Effector CD8-positive, alpha-beta T cell (primary cell): ENCODE measurements around the gene CHRNA10.

ENCODE experiments used
- DNase-seq: peaks from one replicate; lab custom pipeline; 2025; lab: John Stamatoyannopoulos, UW

Gene CHRNA10

DNA sequence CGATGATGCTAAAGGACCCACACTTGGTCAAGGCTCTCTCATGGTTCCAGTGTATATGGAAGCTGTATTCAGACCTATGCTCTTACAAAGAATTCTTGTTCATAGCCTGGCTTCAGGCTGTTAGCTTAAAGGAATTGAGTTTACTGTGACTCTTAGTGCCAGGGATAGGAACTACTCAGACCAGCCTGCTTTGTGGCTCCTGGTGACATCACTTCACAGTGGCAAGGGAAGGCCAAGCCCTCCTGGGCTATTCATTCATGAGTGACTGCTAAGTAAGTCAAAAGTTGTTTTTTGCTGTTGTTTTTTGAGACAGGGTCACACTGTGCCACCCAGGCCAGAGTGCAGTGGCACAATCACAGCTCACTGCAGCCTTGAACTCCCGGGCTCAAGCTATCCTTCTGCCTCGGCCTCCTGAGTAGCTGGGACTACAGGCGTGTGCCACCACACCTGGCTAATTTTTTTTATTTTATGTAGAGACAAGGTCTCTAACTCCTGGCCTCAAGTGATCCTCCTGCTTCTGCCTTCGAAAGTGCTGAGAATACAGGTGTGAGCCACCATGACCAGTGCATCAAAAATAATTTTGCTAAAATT lies 39.0 kb downstream of the CHRNA10 start:
- no peak for DNase-seq

GRCh38 chr11:3631331-3631730 lies 39.9 kb downstream of the CHRNA10 start:
- no peak for DNase-seq

DNA sequence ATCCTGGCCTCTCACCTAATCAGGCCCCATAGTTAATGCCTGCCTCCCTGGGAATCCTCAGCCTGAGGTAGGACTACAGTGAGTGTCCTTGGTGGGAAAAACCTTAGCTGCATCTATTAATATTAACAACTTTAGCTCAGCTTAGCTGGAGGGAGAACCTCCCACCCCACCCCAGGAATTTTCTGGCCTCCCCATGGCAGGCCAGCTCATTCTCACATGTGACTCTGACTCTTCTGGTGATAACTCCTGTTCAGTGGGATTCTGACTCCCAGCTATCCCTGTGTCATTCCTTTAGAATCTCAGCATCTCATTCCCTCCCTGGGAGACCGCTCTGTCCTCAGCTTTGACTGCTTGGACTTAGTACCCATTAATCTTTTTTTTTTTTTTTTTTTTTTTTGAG lies 43.9 kb downstream of the CHRNA10 start:
- DNase-seq: no peak

- DNase-seq: no peak
Observed at GRCh38 chr11:3626250-3626960, 44.8 kb downstream of the CHRNA10 start.

DNA sequence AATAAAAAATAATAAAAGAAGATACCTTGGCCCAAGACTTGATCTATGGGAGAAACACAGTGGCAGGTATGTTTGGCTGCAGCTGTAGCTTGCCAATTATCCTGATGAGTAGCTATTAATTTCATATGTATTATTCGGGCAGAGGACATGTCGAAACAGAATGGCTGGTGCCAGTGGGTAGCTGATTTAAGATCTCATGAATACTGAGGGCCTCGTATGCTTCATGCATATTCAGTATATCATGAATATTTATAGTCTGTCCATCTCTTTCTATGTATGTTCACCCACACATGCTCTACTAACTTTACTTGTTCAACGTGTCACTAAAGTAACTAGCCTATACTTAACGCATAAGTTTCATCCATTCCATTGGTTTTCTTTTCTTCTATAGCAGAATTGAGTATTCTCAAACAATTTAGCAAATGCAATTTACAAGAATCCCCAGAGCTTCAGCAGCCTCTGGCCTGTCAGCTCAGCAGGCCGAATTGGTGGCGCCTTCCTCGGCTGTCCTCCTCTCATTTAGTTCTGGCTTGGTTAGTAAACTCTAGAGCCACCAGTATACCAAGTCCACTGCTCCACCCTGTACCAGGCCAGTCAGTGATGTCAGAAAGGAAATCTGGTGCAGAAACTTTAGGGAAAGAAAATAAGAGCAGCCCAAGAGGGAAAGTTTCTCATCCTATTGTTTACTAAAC lies 47.3 kb downstream of the CHRNA10 start:
- no peak for DNase-seq

GRCh38 chr11:3623121-3623520 lies 48.1 kb downstream of the CHRNA10 start:
- no peak for DNase-seq

DNA sequence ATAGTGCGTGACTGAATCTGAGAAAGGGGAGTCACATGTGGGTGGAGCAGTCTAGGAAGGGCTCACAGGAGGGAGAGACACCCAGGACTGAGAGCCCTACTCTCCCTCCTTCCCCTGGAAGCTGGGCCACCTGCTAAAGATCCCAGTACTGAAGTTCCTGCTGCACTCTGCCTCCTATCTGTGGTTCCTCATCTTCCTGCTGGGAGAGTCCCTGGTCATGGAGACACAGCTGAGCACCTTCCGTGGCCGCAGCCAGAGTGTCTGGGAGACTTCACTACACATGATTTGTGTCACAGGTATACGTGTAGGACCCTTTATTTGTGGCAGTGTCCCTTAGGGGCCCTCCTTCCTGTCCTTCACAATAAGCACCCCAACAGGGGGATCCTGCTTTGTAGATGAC lies 48.7 kb downstream of the CHRNA10 start:
- no peak for DNase-seq

GRCh38 chr11:3617990-3618389 lies 53.2 kb downstream of the CHRNA10 start:
- no peak for DNase-seq

GRCh38 chr11:3616721-3617460 lies 54.3 kb downstream of the CHRNA10 start:
- no peak for DNase-seq

GRCh38 chr11:3615998-3616397 lies 55.2 kb downstream of the CHRNA10 start:
- DNase-seq: no peak
